K562 (cell line): Measurements from ENCODE around the gene ANO3. TPM values are rescaled to one million over a fixed set of nuclear protein-coding genes. Genes with fewer than 3 reads are reported as not detected.

Experiments used
- ATAC-seq: fragments of 200-7000 bp; cut with Tn5 transposase; 3 replicates; pipeline ENCODE4 v1.9.1; 2020; ENCODE audit warnings: moderate library complexity
- BruUV-seq: library from RNA; stranded (reverse); fragments of 400-500 nt; replicated peaks from 2 replicates; lab custom pipeline; 2021; lab: Mats Ljungman, UMichigan
- CTCF ChIA-PET: fragments of 300-600 bp; formaldehyde crosslinking; extraction: SDS; loops from one replicate; lab custom pipeline; 2021; ENCODE audit warnings: low intra/inter-chr PET ratio; lab: Yijun Ruan, JAX
- POLR2A ChIA-PET: fragments of 300-600, 350-650 bp; sonication (Branson Sonifier 250); formaldehyde crosslinking; extraction: SDS; loops from one replicate; lab custom pipeline; 2021; ENCODE audit warnings: antibody characterized with exemption, inconsistent platforms; lab: Yijun Ruan, JAX
- DNase-seq, 4 experiments: peaks; one replicate each; pipeline versions ENCODE4 v3.0.0 to v3.0.0-alpha.2; 2011 to 2018; ENCODE audit warnings: low spot score in 3 of 4, mixed read lengths in 3 of 4; ENCODE audit errors: extremely low read depth in 1 of 4
- FAIRE-seq: peaks from 2 replicates; lab custom pipeline; 2011; peaks lifted over from hg19 to GRCh38; lab: Jason Lieb, UNC
- H2AFZ ChIP-seq: 2 replicates; pipeline ENCODE4 v1.6.0; 2011; ENCODE audit warnings: low read depth, low read length, control low read depth, inconsistent platforms
- H3K27ac ChIP-seq: fragments of 200-600 bp; 3 replicates; pipeline ENCODE4 v1.8.0; 2011; ENCODE audit warnings: low read depth, mild to moderate bottlenecking, control low read depth, inconsistent platforms, low read length, moderate library complexity, mixed read lengths; ENCODE audit errors: extremely low read depth
- H3K27me3 ChIP-seq, 2 experiments: fragments of 300-600 bp in 1 of 2; 2 replicates in 1 of 2; 3 replicates in 1 of 2; pipeline versions ENCODE4 v1.6.0 to v1.8.0; 2011; ENCODE audit warnings: inconsistent platforms in 2 of 2, low read length in 2 of 2, mild to moderate bottlenecking in 1 of 2, mixed read lengths in 1 of 2, moderate library complexity in 1 of 2; ENCODE audit not compliant: control insufficient read depth in 2 of 2, insufficient read depth in 2 of 2
- H3K36me3 ChIP-seq: fragments of 300-600 bp; 3 replicates; pipeline ENCODE4 v1.8.0; 2011; ENCODE audit warnings: mild to moderate bottlenecking, low read length, inconsistent platforms; ENCODE audit not compliant: control insufficient read depth, insufficient read depth
- H3K4me1 ChIP-seq, 2 experiments: fragments of 200-600 bp in 1 of 2; replicated peaks in 1 of 2; 2 replicates in 1 of 2; 3 replicates in 1 of 2; pipeline versions ENCODE4 v1.5.1 to v1.8.0; 2011; ENCODE audit warnings: inconsistent platforms in 2 of 2, low read length in 2 of 2, mild to moderate bottlenecking in 1 of 2, mixed read lengths in 1 of 2, moderate library complexity in 1 of 2; ENCODE audit not compliant: control insufficient read depth in 2 of 2, insufficient read depth in 2 of 2
- H3K4me2 ChIP-seq: 2 replicates; pipeline ENCODE4 v1.6.1; 2011; ENCODE audit warnings: low read length, control low read depth, inconsistent platforms, mixed read lengths; ENCODE audit not compliant: insufficient read depth
- H3K4me3 ChIP-seq: fragments of 200-600 bp; sonication (generic), shearing (Covaris generic); 2 replicates; pipeline ENCODE4 v1.5.1; 2016; ENCODE audit warnings: control low read depth, inconsistent platforms
- H3K79me2 ChIP-seq: fragments of 200-600 bp; 3 replicates; pipeline ENCODE4 v1.8.0; 2011; ENCODE audit warnings: low read length, inconsistent platforms; ENCODE audit not compliant: control insufficient read depth, insufficient read depth
- H3K9ac ChIP-seq, 2 experiments: 2 replicates each; pipeline versions ENCODE4 v1.6.0 to v1.6.1; 2011; ENCODE audit warnings: low read depth in 2 of 2, low read length in 2 of 2, control low read depth in 1 of 2, inconsistent platforms in 1 of 2, mild to moderate bottlenecking in 1 of 2, mixed read lengths in 1 of 2; ENCODE audit not compliant: insufficient read depth in 1 of 2
- H3K9me1 ChIP-seq: one replicate; pipeline ENCODE4 v1.6.0; 2011; ENCODE audit warnings: inconsistent platforms, mild to moderate bottlenecking, low read length, moderate library complexity; ENCODE audit not compliant: control insufficient read depth, insufficient read depth
- H3K9me3 ChIP-seq: replicated peaks from 2 replicates; pipeline ENCODE4 v1.5.1; 2011; ENCODE audit warnings: low read depth, low read length, inconsistent platforms; ENCODE audit not compliant: control insufficient read depth, insufficient read depth
- H4K20me1 ChIP-seq: replicated peaks from 2 replicates; pipeline ENCODE4 v1.6.1; 2011; ENCODE audit warnings: low read length, inconsistent platforms, mixed read lengths; ENCODE audit not compliant: control insufficient read depth, insufficient read depth
- ETV6 ChIP-seq, 3 experiments: fragments of 150-350 bp in 1 of 3; sonication (generic) in 1 of 3; formaldehyde crosslinking in 1 of 3; IDR thresholded peaks; 2 replicates each; pipeline versions ENCODE4 v1.6.1 to v1.8.0; 2014 to 2022; ENCODE audit warnings: borderline replicate concordance in 2 of 3, low read depth in 2 of 3, antibody characterized with exemption in 1 of 3, low read length in 1 of 3, mild to moderate bottlenecking in 1 of 3, missing genetic modification reagents in 1 of 3
- IRF1 ChIP-seq: sonication (generic); formaldehyde crosslinking; IDR thresholded peaks from 2 replicates; pipeline ENCODE4 v1.8.0; 2022; ENCODE audit warnings: missing genetic modification reagents, mild to moderate bottlenecking, borderline replicate concordance
- ZNF311 ChIP-seq: fragments of 250-450 bp; sonication (Bioruptor Pico); IDR thresholded peaks from 2 replicates; pipeline ENCODE4 v1.4.0; 2020; ENCODE audit warnings: mild to moderate bottlenecking, moderate library complexity
- whole genome bisulfite sequencing: fragments of 100-300 bp; shearing (Covaris generic); methylation state at CpG from one replicate; pipeline ENCODE4 v1.1.6; 2016; ENCODE audit warnings: low coverage, mixed read lengths; ENCODE audit not compliant: insufficient coverage; ENCODE audit errors: missing lambda C conversion rate; 5-methylcytosine and 5-hydroxymethylcytosine counted together
- in situ Hi-C: fragments of 300-500 bp; cut with MboI; formaldehyde crosslinking; loops from 4 replicates; pipeline ENCODE4 v1.15.0; 2018; ENCODE audit warnings: inconsistent platforms, mixed read lengths
- intact Hi-C: fragments of 100-400 bp; cut with micrococcal nuclease; formaldehyde crosslinking; loops from 2 replicates; pipeline ENCODE4 v1.14.2; 2022
- polyA plus RNA-seq, 8 experiments: library from polyadenylated mRNA; depleted of rRNA in 4 of 8; stranded (reverse) in 5 of 8; unstranded in 3 of 8; fragments of >200 nt; fragmentation: Nextera tagmentation in 2 of 8; fragmentation: Illumina TruSeq in 1 of 8; extraction: Ambion mirVana in 2 of 8; extraction: Trizol in 1 of 8; gene quantifications; 2 replicates each; pipeline versions ENCODE4 v1.2.1 to v1.2.3, GENCODE V29; 2011 to 2014; ENCODE audit warnings: inconsistent platforms in 1 of 8, missing spikeins in 1 of 8
- total RNA-seq, 7 experiments: library from RNA; depleted of rRNA in 6 of 7; stranded (reverse); fragments of >200 nt in 6 of 7; fragmentation: Illumina TruSeq in 2 of 7; extraction: Trizol in 2 of 7; gene quantifications; 2 replicates each; pipeline versions ENCODE4 v1.2.1 to v1.2.3, GENCODE V29; 2011 to 2021; ENCODE audit warnings: low replicate concordance in 1 of 7
- TF ChIP-seq, protein P1 (sequence below): fragments of 250-450 bp; sonication (Bioruptor Pico); IDR thresholded peaks from 2 replicates; pipeline ENCODE4 v1.5.0; 2020; ENCODE audit warnings: mild to moderate bottlenecking

The ANO3 gene
- total and polyA plus RNA-seq, 9 of the 15 experiments (the other 6 are each of a cell fraction or from before 2014, with no cell fraction given), result 0.01 to 0.13 (median 0.04) TPM; not detected in 1

GRCh38 chr11:26587073-26587472 lies 255.1 kb downstream of the ANO3 start:
- Histone ChIP-seq H3K9me3 (no peaks in the 10 kb centered on the region; the same call in 1 of the 2 replicates), H3K79me2 (no peaks in the 10 kb centered on the region), H3K4me2 (no peak overlapping the region), H3K4me3 (no peak overlapping the region), H3K27ac (no peak overlapping the region), H4K20me1 (no peaks in the 10 kb centered on the region), H3K4me1 (no peaks in the 10 kb centered on the region)
- in situ Hi-C loops (no loop called here), intact Hi-C loops (no loop called here)
- no TSS peak for BruUV-seq
- FAIRE-seq (no peak), ATAC-seq (no peak), DNase-seq (no peak)
- CTCF ChIA-PET, result no interaction called here
- TF ChIP-seq, protein P1, sequence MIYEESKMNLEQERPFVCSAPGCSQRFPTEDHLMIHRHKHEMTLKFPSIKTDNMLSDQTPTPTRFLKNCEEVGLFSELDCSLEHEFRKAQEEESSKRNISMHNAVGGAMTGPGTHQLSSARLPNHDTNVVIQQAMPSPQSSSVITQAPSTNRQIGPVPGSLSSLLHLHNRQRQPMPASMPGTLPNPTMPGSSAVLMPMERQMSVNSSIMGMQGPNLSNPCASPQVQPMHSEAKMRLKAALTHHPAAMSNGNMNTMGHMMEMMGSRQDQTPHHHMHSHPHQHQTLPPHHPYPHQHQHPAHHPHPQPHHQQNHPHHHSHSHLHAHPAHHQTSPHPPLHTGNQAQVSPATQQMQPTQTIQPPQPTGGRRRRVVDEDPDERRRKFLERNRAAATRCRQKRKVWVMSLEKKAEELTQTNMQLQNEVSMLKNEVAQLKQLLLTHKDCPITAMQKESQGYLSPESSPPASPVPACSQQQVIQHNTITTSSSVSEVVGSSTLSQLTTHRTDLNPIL (CRISPR knock-in tag), result no peak
- no peak for TF ChIP-seq ETV6 (IDR thresholded peaks at IDR 0.05; ENCODE audit: borderline replicate concordance in 1 of 2, low read depth in 2 of 2, low read length in 1 of 2)
- TF ChIP-seq ETV6 (CRISPR knock-in tag; IDR thresholded peaks at IDR 0.05; ENCODE audit: borderline replicate concordance), result no peak
- TF ChIP-seq IRF1 (CRISPR knock-in tag), result no peak
- TF ChIP-seq ZNF311 (CRISPR knock-in tag), result no peak
- TF ChIP-seq, all 486 proteins: peak for 0
- WGBS, result 0% methylated on average over 2 of the region's 2 CpGs
- Histone ChIP-seq H3K27me3 (no peaks in the 10 kb centered on the region), H3K9me1 (no peaks in the 10 kb centered on the region), H3K9ac (no peak overlapping the region), H2AFZ (no peak overlapping the region), H3K36me3 (no peaks in the 10 kb centered on the region)
- POLR2A ChIA-PET, result no interaction called here
